WTC11 (cell line): Measurements from ENCODE around the gene GALT.

Experiments
- AFF4 ChIP-seq: sonication (generic); formaldehyde crosslinking; IDR thresholded peaks from 2 replicates; pipeline ENCODE4 v1.8.1; 2023; ENCODE audit warnings: mild to moderate bottlenecking, missing genetic modification reagents, borderline replicate concordance
- ETV6 ChIP-seq: sonication (generic); formaldehyde crosslinking; IDR thresholded peaks from 2 replicates; pipeline ENCODE4 v1.8.1; 2022; ENCODE audit warnings: mild to moderate bottlenecking, missing genetic modification reagents
- FOXP1 ChIP-seq: sonication (generic); formaldehyde crosslinking; IDR thresholded peaks from 2 replicates; pipeline ENCODE4 v1.8.0; 2022; ENCODE audit warnings: missing genetic modification reagents, mild to moderate bottlenecking, moderate library complexity, borderline replicate concordance
- FOXP4 ChIP-seq: sonication (generic); formaldehyde crosslinking; IDR thresholded peaks from 2 replicates; pipeline ENCODE4 v1.8.0; 2022; ENCODE audit warnings: mild to moderate bottlenecking, missing genetic modification reagents
- JAZF1 ChIP-seq: fragments of 250-450 bp; sonication (Bioruptor Pico); IDR thresholded peaks from 2 replicates; pipeline ENCODE4 v1.9.0; 2021; ENCODE audit warnings: moderate library complexity, mild to moderate bottlenecking, inconsistent platforms
- NFE2L1 ChIP-seq: sonication (generic); formaldehyde crosslinking; IDR thresholded peaks from 2 replicates; pipeline ENCODE4 v1.8.1; 2023; ENCODE audit warnings: missing genetic modification reagents
- SP1 ChIP-seq: sonication (generic); formaldehyde crosslinking; conservative IDR thresholded peaks from 2 replicates; pipeline ENCODE4 v1.8.1; 2022; ENCODE audit warnings: missing genetic modification reagents
- TEAD4 ChIP-seq: sonication (generic); formaldehyde crosslinking; IDR thresholded peaks from 2 replicates; pipeline ENCODE4 v1.8.0; 2022; ENCODE audit warnings: mild to moderate bottlenecking, missing genetic modification reagents
- TF ChIP-seq, protein P1 (sequence below): fragments of 200-600 bp; IDR thresholded peaks from 2 replicates; pipeline ENCODE4 v1.8.0; 2022; ENCODE audit warnings: antibody characterized with exemption

DNA sequence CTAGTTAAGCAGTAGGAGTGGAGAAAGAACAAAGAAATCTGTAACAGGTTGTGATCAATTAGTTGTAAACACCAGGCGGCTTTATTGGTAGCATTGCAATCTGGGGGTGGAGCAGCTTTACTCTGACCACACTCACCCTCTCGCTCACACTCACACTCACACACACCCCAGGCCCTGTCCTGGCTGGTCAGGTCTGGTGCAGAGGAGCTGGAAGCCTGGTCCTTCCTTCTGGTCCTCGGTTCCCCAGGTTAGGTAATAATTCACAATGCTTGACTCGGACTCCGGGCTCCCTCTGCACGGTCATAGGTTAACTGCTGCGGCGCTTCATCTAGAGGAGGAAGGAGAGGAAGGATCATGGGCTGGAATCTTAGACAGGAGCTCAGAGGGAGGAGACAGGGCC, 43.0 kb downstream of the GALT start:
- TF ChIP-seq, protein P1, sequence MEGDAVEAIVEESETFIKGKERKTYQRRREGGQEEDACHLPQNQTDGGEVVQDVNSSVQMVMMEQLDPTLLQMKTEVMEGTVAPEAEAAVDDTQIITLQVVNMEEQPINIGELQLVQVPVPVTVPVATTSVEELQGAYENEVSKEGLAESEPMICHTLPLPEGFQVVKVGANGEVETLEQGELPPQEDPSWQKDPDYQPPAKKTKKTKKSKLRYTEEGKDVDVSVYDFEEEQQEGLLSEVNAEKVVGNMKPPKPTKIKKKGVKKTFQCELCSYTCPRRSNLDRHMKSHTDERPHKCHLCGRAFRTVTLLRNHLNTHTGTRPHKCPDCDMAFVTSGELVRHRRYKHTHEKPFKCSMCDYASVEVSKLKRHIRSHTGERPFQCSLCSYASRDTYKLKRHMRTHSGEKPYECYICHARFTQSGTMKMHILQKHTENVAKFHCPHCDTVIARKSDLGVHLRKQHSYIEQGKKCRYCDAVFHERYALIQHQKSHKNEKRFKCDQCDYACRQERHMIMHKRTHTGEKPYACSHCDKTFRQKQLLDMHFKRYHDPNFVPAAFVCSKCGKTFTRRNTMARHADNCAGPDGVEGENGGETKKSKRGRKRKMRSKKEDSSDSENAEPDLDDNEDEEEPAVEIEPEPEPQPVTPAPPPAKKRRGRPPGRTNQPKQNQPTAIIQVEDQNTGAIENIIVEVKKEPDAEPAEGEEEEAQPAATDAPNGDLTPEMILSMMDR, result no peak
- TF ChIP-seq AFF4 (CRISPR knock-in tag), result no peak
- no peak for TF ChIP-seq JAZF1 (CRISPR knock-in tag)
- no peak for TF ChIP-seq NFE2L1 (CRISPR knock-in tag)
- no peak for TF ChIP-seq TEAD4 (CRISPR knock-in tag)
- TF ChIP-seq SP1 (CRISPR knock-in tag), result no peak
- TF ChIP-seq FOXP1 (CRISPR knock-in tag), result no peak
- no peak for TF ChIP-seq FOXP4 (CRISPR knock-in tag)
- no peak for TF ChIP-seq ETV6 (CRISPR knock-in tag)
